ENCODE measurements around the gene UBE2O.

Gene UBE2O

GRCh38 chr17:76408037-76408849 lies 44.7 kb downstream of the UBE2O start:
- H3K4me3 ChIP-seq (ENCODE audit: control insufficient read depth, low read depth, low read length), result no peak overlapping the region
- peak; percentile 74 for TF ChIP-seq CTCF (conservative IDR thresholded peaks at IDR 0.05; ENCODE audit: control insufficient read depth, insufficient read depth, low read depth, low read length)
- DNase-seq (ENCODE audit: low read depth), result peak; percentile 40

DNA sequence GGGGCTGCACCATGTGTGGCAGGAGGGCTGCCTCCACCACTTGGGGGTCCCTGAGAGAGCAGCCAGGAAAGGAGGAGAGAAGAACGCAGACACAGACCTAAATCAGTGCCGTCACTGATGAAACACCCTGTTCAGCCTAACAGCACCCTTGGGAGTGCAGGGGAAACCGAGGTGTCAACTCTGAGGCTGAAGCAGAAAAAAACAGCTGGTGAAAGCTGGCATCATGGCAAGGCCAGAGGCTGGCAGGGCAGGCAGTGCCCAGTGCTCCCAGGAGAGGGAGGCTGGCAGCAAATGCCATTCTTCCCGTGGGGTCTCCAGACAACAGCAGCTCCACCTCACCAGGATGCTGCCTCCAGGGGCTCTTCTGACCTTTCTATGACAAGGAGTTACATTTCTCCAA lies 45.4 kb downstream of the UBE2O start:
- no peak for DNase-seq (ENCODE audit: low read depth)
- H3K4me3 ChIP-seq (ENCODE audit: control insufficient read depth, low read depth, low read length), result no peak overlapping the region
- TF ChIP-seq CTCF (conservative IDR thresholded peaks at IDR 0.05; ENCODE audit: control insufficient read depth, insufficient read depth, low read depth, low read length), result no peak

DNA sequence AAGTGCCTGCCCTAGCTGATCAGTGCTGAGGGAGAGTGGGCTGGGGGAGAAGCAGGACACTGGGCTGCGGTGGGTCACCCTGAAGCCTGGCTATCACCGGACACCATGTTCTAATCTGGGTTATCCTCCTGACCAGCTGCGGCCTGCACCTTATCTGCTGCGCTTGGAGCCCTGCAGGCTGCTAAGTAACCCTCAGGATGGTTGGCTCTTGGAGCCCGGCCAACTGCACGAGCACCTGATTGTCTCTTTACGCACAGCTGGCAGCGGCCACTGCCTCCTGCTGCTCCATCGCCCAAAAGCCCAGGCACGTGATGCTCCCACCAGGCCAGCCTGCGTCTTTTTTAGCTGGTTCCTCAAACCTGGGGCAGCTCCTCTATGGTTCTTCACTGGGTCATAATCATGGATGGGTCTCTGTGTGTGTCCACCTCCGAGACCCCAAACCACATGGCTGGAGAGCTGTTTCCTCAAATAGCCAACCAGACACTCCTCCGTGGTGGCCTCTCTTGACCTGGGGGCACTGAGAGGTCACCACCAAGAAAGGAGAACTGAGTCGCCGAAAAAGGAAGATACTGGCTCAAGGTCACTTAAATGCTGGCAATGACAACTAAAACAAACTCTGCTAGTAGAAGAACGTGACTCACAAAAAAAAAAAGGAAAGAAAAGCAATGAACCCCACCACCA lies 46.8 kb downstream of the UBE2O start:
- H3K4me3 ChIP-seq (ENCODE audit: control insufficient read depth, low read depth, low read length), result no peak overlapping the region
- DNase-seq (ENCODE audit: low read depth), result peak; percentile 61
- no peak for TF ChIP-seq CTCF (conservative IDR thresholded peaks at IDR 0.05; ENCODE audit: control insufficient read depth, insufficient read depth, low read depth, low read length)

DNA sequence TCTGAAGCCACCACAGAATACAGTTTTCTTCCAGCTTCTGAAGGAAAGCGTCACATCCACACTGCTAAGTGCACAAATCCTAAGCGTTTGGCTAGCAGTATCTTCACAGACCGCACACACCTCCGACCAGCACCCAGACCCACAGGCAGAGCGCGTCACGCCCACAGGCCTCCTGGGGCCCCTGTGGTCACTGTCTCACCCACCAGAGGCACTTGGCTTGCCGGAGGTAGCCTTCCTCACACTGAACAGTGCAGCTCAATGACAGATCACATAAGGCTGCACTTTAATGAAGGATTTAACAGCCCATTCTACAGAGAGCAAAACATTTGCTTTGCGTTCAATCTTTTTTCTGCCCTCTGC lies 47.4 kb downstream of the UBE2O start:
- H3K4me3 ChIP-seq (ENCODE audit: control insufficient read depth, low read depth, low read length), result no peak overlapping the region
- no peak for DNase-seq (ENCODE audit: low read depth)
- no peak for TF ChIP-seq CTCF (conservative IDR thresholded peaks at IDR 0.05; ENCODE audit: control insufficient read depth, insufficient read depth, low read depth, low read length)

GRCh38 chr17:76404976-76405563 lies 47.9 kb downstream of the UBE2O start:
- TF ChIP-seq CTCF (conservative IDR thresholded peaks at IDR 0.05; ENCODE audit: control insufficient read depth, insufficient read depth, low read depth, low read length), result no peak
- H3K4me3 ChIP-seq (ENCODE audit: control insufficient read depth, low read depth, low read length), result no peak overlapping the region
- DNase-seq (ENCODE audit: low read depth), result peak; percentile 26

DNA sequence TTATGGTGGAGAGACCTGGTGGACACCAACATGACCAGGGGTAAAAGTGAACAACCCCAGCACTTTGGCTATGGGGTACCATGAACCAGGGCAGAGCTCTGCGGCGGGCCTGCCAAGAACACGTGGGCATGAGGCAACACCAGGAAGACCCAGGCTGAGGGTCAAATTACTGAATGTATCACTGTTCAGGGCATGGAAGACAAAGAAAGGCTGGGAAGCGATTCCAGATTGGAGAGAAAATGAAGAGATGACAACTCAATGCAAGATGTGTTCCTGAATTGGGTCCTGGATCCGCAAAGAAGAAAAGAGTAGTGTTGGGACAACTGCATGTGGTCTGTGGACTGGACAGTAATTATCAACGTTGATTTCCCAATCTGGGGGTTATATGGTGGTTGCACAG lies 48.7 kb downstream of the UBE2O start:
- no peak for TF ChIP-seq CTCF (conservative IDR thresholded peaks at IDR 0.05; ENCODE audit: control insufficient read depth, insufficient read depth, low read depth, low read length)

More for the DNA sequence above, 48.7 kb downstream of the UBE2O start:
- H3K4me3 ChIP-seq (ENCODE audit: control insufficient read depth, low read depth, low read length), result no peak overlapping the region
- DNase-seq (ENCODE audit: low read depth), result no peak

Data from fibroblast of mammary gland (primary cell).